Measurements from ENCODE around the gene RAB8A. TPM values are rescaled to one million over a fixed set of nuclear protein-coding genes. Genes with fewer than 3 reads are reported as not detected.

RAB8A gene
- total RNA-seq, 1 donor: 99.9 TPM

GRCh38 chr19:16154557-16154956, 42.9 kb downstream of the RAB8A start:
- no peak for DNase-seq (ENCODE audit: low read depth)
- no peak for TF ChIP-seq CTCF (IDR thresholded peaks at IDR 0.05; ENCODE audit: insufficient read depth, low read length)
- no peak overlapping the region for H3K4me3 ChIP-seq (ENCODE audit: low read depth, low read length)

GRCh38 chr19:16155128-16155527, 43.4 kb downstream of the RAB8A start:
- no peak for TF ChIP-seq CTCF (IDR thresholded peaks at IDR 0.05; ENCODE audit: insufficient read depth, low read length)
- no peak for DNase-seq (ENCODE audit: low read depth)
- H3K4me3 ChIP-seq (ENCODE audit: low read depth, low read length): no peak overlapping the region

- TF ChIP-seq CTCF (IDR thresholded peaks at IDR 0.05; ENCODE audit: insufficient read depth, low read length): no peak
- H3K4me3 ChIP-seq (ENCODE audit: low read depth, low read length): no peak overlapping the region
- DNase-seq (ENCODE audit: low read depth): no peak
These were observed 45.2 kb downstream of the RAB8A start for GRCh38 chr19:16156904-16157303.

- no peak overlapping the region for H3K4me3 ChIP-seq (ENCODE audit: low read depth, low read length)
- no peak for TF ChIP-seq CTCF (IDR thresholded peaks at IDR 0.05; ENCODE audit: insufficient read depth, low read length)
These were observed 45.9 kb downstream of the RAB8A start for GRCh38 chr19:16157601-16158000.

GRCh38 chr19:16159655-16160054, 48.0 kb downstream of the RAB8A start:
- TF ChIP-seq CTCF (IDR thresholded peaks at IDR 0.05; ENCODE audit: insufficient read depth, low read length): no peak
- H3K4me3 ChIP-seq (ENCODE audit: low read depth, low read length): no peak overlapping the region
- no peak for DNase-seq (ENCODE audit: low read depth)

More at GRCh38 chr19:16157601-16158000, 45.9 kb downstream of the RAB8A start:
- DNase-seq (ENCODE audit: low read depth): no peak

- no peak overlapping the region for H3K4me3 ChIP-seq (ENCODE audit: low read depth, low read length)
- no peak for TF ChIP-seq CTCF (IDR thresholded peaks at IDR 0.05; ENCODE audit: insufficient read depth, low read length)
- DNase-seq (ENCODE audit: low read depth): no peak
These were observed 48.8 kb downstream of the RAB8A start for GRCh38 chr19:16160445-16160942.

- no peak overlapping the region for H3K4me3 ChIP-seq (ENCODE audit: low read depth, low read length)
- TF ChIP-seq CTCF (IDR thresholded peaks at IDR 0.05; ENCODE audit: insufficient read depth, low read length): no peak
- DNase-seq (ENCODE audit: low read depth): peak; percentile 38
These were observed 49.4 kb downstream of the RAB8A start for GRCh38 chr19:16160943-16161560.
